Measurements from ENCODE around the gene ARMCX1. TPM values are rescaled to one million over a fixed set of nuclear protein-coding genes. Genes with fewer than 3 reads are reported as not detected.
"Not testable (repeated sequence)": the region's sequence is repeated elsewhere in the genome, so short reads cannot be mapped to it uniquely, and the experiment has no call there.

Gene ARMCX1
- polyA plus RNA-seq (2013) = 42.8 TPM

DNA sequence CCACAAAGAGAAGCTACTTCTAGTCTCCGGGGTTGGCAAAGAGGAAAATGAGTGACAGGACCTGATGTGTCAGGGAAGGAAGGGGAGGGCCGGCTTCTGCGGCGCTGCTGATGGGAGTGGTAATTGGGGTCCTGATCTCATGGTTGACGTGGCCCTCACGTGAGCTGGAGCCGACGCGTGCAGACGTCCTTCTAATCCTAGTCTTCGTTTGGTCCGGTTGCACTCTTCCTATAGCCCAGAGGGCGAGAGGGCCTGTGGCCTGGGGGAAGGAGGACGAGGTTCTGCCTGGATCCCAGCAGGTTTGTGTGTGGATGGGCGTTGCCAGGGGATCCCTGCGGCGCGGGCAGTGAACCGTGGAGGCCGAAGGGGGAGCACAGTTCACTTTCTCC, at the start of gene ARMCX1:
TSS of gene ARMCX1 (plus strand) at position 186 of the 389 bp plus-strand sequence. CDS start 2,384 bp downstream, outside the sequence.
- Histone ChIP-seq H3K36me3 (ENCODE audit: control insufficient read depth in 4 of 4, insufficient read depth in 4 of 4, low read length in 3 of 4) (peaks cover 0 to 9% (median under 1%) of the 10 kb centered on the region in 4 experiments), H3K27me3 (replicated peaks in 2 of 5; ENCODE audit: control insufficient read depth in 4 of 5, insufficient read depth in 5 of 5, low read length in 4 of 5) (no peaks in the 10 kb centered on the region), H3K4me3 (ENCODE audit: control insufficient read depth in 1 of 7, extremely low read depth in 1 of 7, insufficient read depth in 4 of 7, low read depth in 2 of 7, low read length in 6 of 7) (peak within 1 kb of the TSS; percentile 57 to 83 (median 65)), H3K4me1 (ENCODE audit: control extremely low read depth in 1 of 4, control insufficient read depth in 4 of 4, insufficient read depth in 4 of 4, low read length in 3 of 4) (peaks cover 0 to 11% (median 3%) of the 10 kb centered on the region in 4 experiments), H3K9me3 (ENCODE audit: control extremely low read depth in 1 of 5, control insufficient read depth in 4 of 5, insufficient read depth in 2 of 5, low read depth in 1 of 5, low read length in 4 of 5) (no peaks in the 10 kb centered on the region), H3K27ac (ENCODE audit: insufficient read depth in 1 of 2, low read depth in 1 of 2, low read length in 2 of 2, poor library complexity in 1 of 2, severe bottlenecking in 2 of 2) (peak within 1 kb of the TSS; percentile 64 to 80)
- 30% methylated on average over 14 of the region's 20 CpGs for WGBS (ENCODE audit: insufficient coverage)
- ChIA-PET CTCF (interaction anchor here (0.7 to 1.0 kb wide), 2 partner anchors 46 to 67 kb away, joined by 3 read pairs; partner anchors contain the start of gene ARMCX6), POLR2A (no interaction called here)
- DNase-seq = peak; percentile 76 to 89 (median 84)

DNA sequence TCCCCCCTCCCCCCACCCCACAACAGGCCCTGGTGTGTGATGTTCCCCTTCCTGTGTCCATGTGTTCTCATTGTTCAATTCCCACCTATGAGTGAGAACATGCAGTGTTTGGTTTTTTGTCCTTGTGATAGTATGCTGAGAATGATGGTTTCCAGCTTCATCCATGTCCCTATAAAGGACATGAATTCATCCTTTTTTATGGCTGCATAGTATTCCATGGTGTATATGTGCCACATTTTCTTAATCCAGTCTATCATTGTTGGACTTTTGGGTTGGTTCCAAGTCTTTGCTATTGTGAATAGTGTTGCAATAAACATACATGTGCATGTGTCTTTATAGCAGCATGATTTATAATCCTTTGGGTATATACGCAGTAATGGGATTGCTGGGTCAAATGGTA, 47.4 kb upstream of the ARMCX1 start:
- H3K4me1 ChIP-seq (ENCODE audit: control extremely low read depth in 1 of 4, control insufficient read depth in 4 of 4, insufficient read depth in 4 of 4, low read length in 3 of 4); H3K36me3 ChIP-seq (ENCODE audit: control insufficient read depth in 4 of 4, insufficient read depth in 4 of 4, low read length in 3 of 4); CTCF ChIA-PET; H3K4me3 ChIP-seq (ENCODE audit: control insufficient read depth in 1 of 7, extremely low read depth in 1 of 7, insufficient read depth in 4 of 7, low read depth in 2 of 7, low read length in 6 of 7); H3K9me3 ChIP-seq (ENCODE audit: control extremely low read depth in 1 of 5, control insufficient read depth in 4 of 5, insufficient read depth in 2 of 5, low read depth in 1 of 5, low read length in 4 of 5); POLR2A ChIA-PET; DNase-seq; H3K27me3 ChIP-seq (replicated peaks in 2 of 5; ENCODE audit: control insufficient read depth in 4 of 5, insufficient read depth in 5 of 5, low read length in 4 of 5); H3K27ac ChIP-seq (ENCODE audit: insufficient read depth in 1 of 2, low read depth in 1 of 2, low read length in 2 of 2, poor library complexity in 1 of 2, severe bottlenecking in 2 of 2): not testable (repeated sequence)
- WGBS (ENCODE audit: insufficient coverage) = no CpG with 5 or more reads among the region's 1 CpG

GRCh38 chrX:101507372-101507771, 43.0 kb upstream of the ARMCX1 start:
- H3K27me3 ChIP-seq (replicated peaks in 2 of 5; ENCODE audit: control insufficient read depth in 4 of 5, insufficient read depth in 5 of 5, low read length in 4 of 5) = no peaks in the 10 kb centered on the region
- DNase-seq = no peak
- POLR2A ChIA-PET = no interaction called here
- CTCF ChIA-PET = no interaction called here
- no peaks in the 10 kb centered on the region for H3K9me3 ChIP-seq (ENCODE audit: control extremely low read depth in 1 of 5, control insufficient read depth in 4 of 5, insufficient read depth in 2 of 5, low read depth in 1 of 5, low read length in 4 of 5)
- no peaks in the 10 kb centered on the region for H3K4me1 ChIP-seq (ENCODE audit: control extremely low read depth in 1 of 4, control insufficient read depth in 4 of 4, insufficient read depth in 4 of 4, low read length in 3 of 4)
- no peak overlapping the region for H3K27ac ChIP-seq (ENCODE audit: insufficient read depth in 1 of 2, low read depth in 1 of 2, low read length in 2 of 2, poor library complexity in 1 of 2, severe bottlenecking in 2 of 2)
- H3K36me3 ChIP-seq (ENCODE audit: control insufficient read depth in 4 of 4, insufficient read depth in 4 of 4, low read length in 3 of 4) = peaks cover 0 to 2% (median under 1%) of the 10 kb centered on the region in 4 experiments
- no peak overlapping the region for H3K4me3 ChIP-seq (ENCODE audit: control insufficient read depth in 1 of 7, extremely low read depth in 1 of 7, insufficient read depth in 4 of 7, low read depth in 2 of 7, low read length in 6 of 7)

- WGBS (ENCODE audit: insufficient coverage) = 89% methylated on average over 3 of the region's 4 CpGs
- CTCF ChIA-PET = no interaction called here
Measured at GRCh38 chrX:101507986-101508385, 42.4 kb upstream of the ARMCX1 start.

GRCh38 chrX:101530944-101531343, 19.4 kb upstream of the ARMCX1 start:
- DNase-seq = no peak
- Histone ChIP-seq H3K36me3 (ENCODE audit: control insufficient read depth in 4 of 4, insufficient read depth in 4 of 4, low read length in 3 of 4) (no peaks in the 10 kb centered on the region), H3K4me3 (ENCODE audit: control insufficient read depth in 1 of 7, extremely low read depth in 1 of 7, insufficient read depth in 4 of 7, low read depth in 2 of 7, low read length in 6 of 7) (no peak overlapping the region), H3K27me3 (replicated peaks in 2 of 5; ENCODE audit: control insufficient read depth in 4 of 5, insufficient read depth in 5 of 5, low read length in 4 of 5) (no peaks in the 10 kb centered on the region), H3K4me1 (ENCODE audit: control extremely low read depth in 1 of 4, control insufficient read depth in 4 of 4, insufficient read depth in 4 of 4, low read length in 3 of 4) (no peaks in the 10 kb centered on the region), H3K27ac (ENCODE audit: insufficient read depth in 1 of 2, low read depth in 1 of 2, low read length in 2 of 2, poor library complexity in 1 of 2, severe bottlenecking in 2 of 2) (no peak overlapping the region), H3K9me3 (ENCODE audit: control extremely low read depth in 1 of 5, control insufficient read depth in 4 of 5, insufficient read depth in 2 of 5, low read depth in 1 of 5, low read length in 4 of 5) (no peaks in the 10 kb centered on the region)
- ChIA-PET POLR2A (no interaction called here), CTCF (no interaction called here)
- 63% methylated on average over 2 of the region's 2 CpGs for WGBS (ENCODE audit: insufficient coverage)

More at GRCh38 chrX:101507986-101508385, 42.4 kb upstream of the ARMCX1 start:
- DNase-seq = no peak
- no peaks in the 10 kb centered on the region for H3K9me3 ChIP-seq (ENCODE audit: control extremely low read depth in 1 of 5, control insufficient read depth in 4 of 5, insufficient read depth in 2 of 5, low read depth in 1 of 5, low read length in 4 of 5)
- H3K4me1 ChIP-seq (ENCODE audit: control extremely low read depth in 1 of 4, control insufficient read depth in 4 of 4, insufficient read depth in 4 of 4, low read length in 3 of 4) = no peaks in the 10 kb centered on the region
- peaks cover 0 to 2% (median under 1%) of the 10 kb centered on the region in 4 experiments for H3K36me3 ChIP-seq (ENCODE audit: control insufficient read depth in 4 of 4, insufficient read depth in 4 of 4, low read length in 3 of 4)
- POLR2A ChIA-PET = no interaction called here
- no peak overlapping the region for H3K4me3 ChIP-seq (ENCODE audit: control insufficient read depth in 1 of 7, extremely low read depth in 1 of 7, insufficient read depth in 4 of 7, low read depth in 2 of 7, low read length in 6 of 7)
- no peaks in the 10 kb centered on the region for H3K27me3 ChIP-seq (replicated peaks in 2 of 5; ENCODE audit: control insufficient read depth in 4 of 5, insufficient read depth in 5 of 5, low read length in 4 of 5)
- H3K27ac ChIP-seq (ENCODE audit: insufficient read depth in 1 of 2, low read depth in 1 of 2, low read length in 2 of 2, poor library complexity in 1 of 2, severe bottlenecking in 2 of 2) = no peak overlapping the region

GRCh38 chrX:101539116-101539515, 11.2 kb upstream of the ARMCX1 start:
- Histone ChIP-seq H3K4me1 (ENCODE audit: control extremely low read depth in 1 of 4, control insufficient read depth in 4 of 4, insufficient read depth in 4 of 4, low read length in 3 of 4) (no peaks in the 10 kb centered on the region), H3K27ac (ENCODE audit: insufficient read depth in 1 of 2, low read depth in 1 of 2, low read length in 2 of 2, poor library complexity in 1 of 2, severe bottlenecking in 2 of 2) (no peak overlapping the region), H3K27me3 (replicated peaks in 2 of 5; ENCODE audit: control insufficient read depth in 4 of 5, insufficient read depth in 5 of 5, low read length in 4 of 5) (no peaks in the 10 kb centered on the region), H3K4me3 (ENCODE audit: control insufficient read depth in 1 of 7, extremely low read depth in 1 of 7, insufficient read depth in 4 of 7, low read depth in 2 of 7, low read length in 6 of 7) (no peak overlapping the region), H3K36me3 (ENCODE audit: control insufficient read depth in 4 of 4, insufficient read depth in 4 of 4, low read length in 3 of 4) (no peaks in the 10 kb centered on the region), H3K9me3 (ENCODE audit: control extremely low read depth in 1 of 5, control insufficient read depth in 4 of 5, insufficient read depth in 2 of 5, low read depth in 1 of 5, low read length in 4 of 5) (peaks cover 0 to 3% (median 0%) of the 10 kb centered on the region in 5 experiments)
- ChIA-PET CTCF (no interaction called here), POLR2A (no interaction called here)
- no peak for DNase-seq
- WGBS (ENCODE audit: insufficient coverage) = 86% methylated on average over 20 of the region's 25 CpGs

DNA sequence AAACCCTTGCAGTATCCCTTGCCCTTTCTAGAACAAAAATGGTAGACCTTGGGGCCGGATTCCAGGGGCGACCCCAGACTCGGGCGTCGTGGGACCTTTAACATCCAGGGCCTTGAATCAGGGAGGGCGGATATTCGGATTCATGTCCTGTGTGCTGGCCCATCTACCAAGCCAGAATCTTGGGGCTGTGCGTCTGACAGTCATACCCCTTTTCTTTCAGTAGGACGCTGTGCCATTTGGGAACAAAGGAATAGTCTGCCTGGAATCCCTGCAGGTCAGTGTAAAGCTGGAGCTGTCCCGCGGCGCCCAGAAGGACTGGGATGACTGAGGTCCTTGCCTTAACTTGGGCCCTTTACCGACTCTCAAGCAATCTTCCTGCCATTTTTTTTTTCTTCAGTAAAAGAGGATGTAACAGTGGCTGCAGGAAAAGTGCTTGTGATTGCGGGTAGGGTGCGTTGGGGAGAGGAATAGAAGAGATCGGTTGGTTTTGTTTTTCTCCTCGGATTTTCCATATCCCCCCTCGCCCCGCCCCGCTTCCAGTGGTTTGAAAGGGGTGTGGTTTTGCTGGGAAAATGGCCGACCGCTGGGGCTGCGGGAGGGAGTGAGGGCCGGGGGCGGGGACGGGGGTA, 518 bp downstream of the ARMCX1 start:
- Histone ChIP-seq H3K27ac (ENCODE audit: insufficient read depth in 1 of 2, low read depth in 1 of 2, low read length in 2 of 2, poor library complexity in 1 of 2, severe bottlenecking in 2 of 2) (peak overlapping the region; percentile 64 to 80), H3K9me3 (ENCODE audit: control extremely low read depth in 1 of 5, control insufficient read depth in 4 of 5, insufficient read depth in 2 of 5, low read depth in 1 of 5, low read length in 4 of 5) (no peaks in the 10 kb centered on the region), H3K4me3 (ENCODE audit: control insufficient read depth in 1 of 7, extremely low read depth in 1 of 7, insufficient read depth in 4 of 7, low read depth in 2 of 7, low read length in 6 of 7) (peak overlapping the region; percentile 57 to 83 (median 65)), H3K4me1 (ENCODE audit: control extremely low read depth in 1 of 4, control insufficient read depth in 4 of 4, insufficient read depth in 4 of 4, low read length in 3 of 4) (peaks cover 0 to 11% (median 3%) of the 10 kb centered on the region in 4 experiments), H3K27me3 (replicated peaks in 2 of 5; ENCODE audit: control insufficient read depth in 4 of 5, insufficient read depth in 5 of 5, low read length in 4 of 5) (no peaks in the 10 kb centered on the region), H3K36me3 (ENCODE audit: control insufficient read depth in 4 of 4, insufficient read depth in 4 of 4, low read length in 3 of 4) (peaks cover 0 to 9% (median under 1%) of the 10 kb centered on the region in 4 experiments)
- peak; percentile 27 to 63 (median 62) for DNase-seq
- POLR2A ChIA-PET = no interaction called here
- WGBS (ENCODE audit: insufficient coverage) = 40% methylated on average over 13 of the region's 26 CpGs
- CTCF ChIA-PET = interaction anchor here (0.7 to 1.0 kb wide), 2 partner anchors 45 to 67 kb away, joined by 3 read pairs; partner anchors contain the start of gene ARMCX6

Data from common myeloid progenitor, CD34-positive (primary cell).